ENCODE measurements around the gene C20orf204.

GRCh38 chr20:64035933-64036345, at the start of gene C20orf204:
- TF ChIP-seq YY1 (IDR thresholded peaks at IDR 0.05; ENCODE audit: insufficient read depth, insufficient read length) (no peak), ZNF274 (IDR thresholded peaks at IDR 0.05; ENCODE audit: low read depth, low read length) (no peak), SUZ12 (IDR thresholded peaks at IDR 0.05; ENCODE audit: extremely low read depth, insufficient read depth, insufficient read length) (no peak)

All from NT2/D1 (cell line).